ENCODE data around the gene TNPO2.
"Not testable (repeated sequence)": the region's sequence is repeated elsewhere in the genome, so short reads cannot be mapped to it uniquely, and the experiment has no call there.

TNPO2 gene

GRCh38 chr19:12727745-12728433 is 4.2 kb upstream of the TNPO2 start:
- no peak for DNase-seq (ENCODE audit: low read depth)
- TF ChIP-seq CTCF (IDR thresholded peaks at IDR 0.05; ENCODE audit: control insufficient read depth, extremely low read depth, insufficient read depth), result no peak
- H3K4me3 ChIP-seq (ENCODE audit: low read depth, low read length), result no peak overlapping the region

- no peak for TF ChIP-seq CTCF (IDR thresholded peaks at IDR 0.05; ENCODE audit: control insufficient read depth, extremely low read depth, insufficient read depth)
- DNase-seq (ENCODE audit: low read depth), result no peak
- H3K4me3 ChIP-seq (ENCODE audit: low read depth, low read length), result no peak overlapping the region
Observed at GRCh38 chr19:12726988-12727316, 3.2 kb upstream of the TNPO2 start.

- H3K4me3 ChIP-seq (ENCODE audit: low read depth, low read length); DNase-seq (ENCODE audit: low read depth): not testable (repeated sequence)
Observed at GRCh38 chr19:12725612-12726011, 1.9 kb upstream of the TNPO2 start.

GRCh38 chr19:12723381-12723640 is 421 bp downstream of the TNPO2 start:
- DNase-seq (ENCODE audit: low read depth), result no peak
- no peak for TF ChIP-seq CTCF (IDR thresholded peaks at IDR 0.05; ENCODE audit: control insufficient read depth, extremely low read depth, insufficient read depth)
- peak overlapping the region; percentile 79 for H3K4me3 ChIP-seq (ENCODE audit: low read depth, low read length)

GRCh38 chr19:12722566-12723380 is 959 bp downstream of the TNPO2 start:
- DNase-seq (ENCODE audit: low read depth), result peak; percentile 98
- peak overlapping the region; percentile 79 for H3K4me3 ChIP-seq (ENCODE audit: low read depth, low read length)
- no peak for TF ChIP-seq CTCF (IDR thresholded peaks at IDR 0.05; ENCODE audit: control insufficient read depth, extremely low read depth, insufficient read depth)

GRCh38 chr19:12721656-12722565 is 1.8 kb downstream of the TNPO2 start:
- DNase-seq (ENCODE audit: low read depth), result no peak
- no peak for TF ChIP-seq CTCF (IDR thresholded peaks at IDR 0.05; ENCODE audit: control insufficient read depth, extremely low read depth, insufficient read depth)
- H3K4me3 ChIP-seq (ENCODE audit: low read depth, low read length), result peak overlapping the region; percentile 79

Data from LNCaP clone FGC (cell line).